Activated naive CD8-positive, alpha-beta T cell treated with anti-CD3 and anti-CD28 coated beads, Interleukin-2, amount 10 ng/mL, durations not matched to agents 7 days and 5 days (primary cell): ENCODE data around the gene UFSP1. TPM values are rescaled to one million over a fixed set of nuclear protein-coding genes. Genes with fewer than 3 reads are reported as not detected.
A peak's percentile ranks its signal among the peaks of the same experiment; 100 is the strongest.
"Not testable (repeated sequence)": the region's sequence is repeated elsewhere in the genome, so short reads cannot be mapped to it uniquely, and the experiment has no call there.

Experiments
- ATAC-seq: fragments of 150-1000 bp; cut with Tn5 transposase; one replicate; pipeline ENCODE4 v1.10.0; 2021; ENCODE audit warnings: low read depth, moderate library complexity
- POLR2A ChIA-PET: fragments of 350-600 bp; sonication (Branson Sonifier 250); formaldehyde crosslinking; loops from one replicate; lab custom pipeline; 2021; ENCODE audit warnings: antibody characterized with exemption; lab: Charles Lee
- DNase-seq: peaks from one replicate; pipeline ENCODE4 v3.0.0; 2021
- H3K27ac Mint-ChIP-seq: one replicate; pipeline ENCODE4 v1.8.0; 2022; ENCODE audit warnings: mild to moderate bottlenecking, mixed read lengths
- H3K27me3 Mint-ChIP-seq: one replicate; pipeline ENCODE4 v1.8.0; 2022; ENCODE audit warnings: mild to moderate bottlenecking, moderate library complexity, mixed read lengths
- H3K36me3 Mint-ChIP-seq: one replicate; pipeline ENCODE4 v1.8.0; 2021; ENCODE audit warnings: mild to moderate bottlenecking, mixed read lengths
- H3K4me1 Mint-ChIP-seq: one replicate; pipeline ENCODE4 v1.8.0; 2021; ENCODE audit warnings: mixed read lengths
- H3K4me3 Mint-ChIP-seq: one replicate; pipeline ENCODE4 v1.8.0; 2022; ENCODE audit warnings: mild to moderate bottlenecking, moderate library complexity, mixed read lengths
- H3K9me3 Mint-ChIP-seq: one replicate; pipeline ENCODE4 v1.8.0; 2021; ENCODE audit warnings: mixed read lengths
- total RNA-seq, 2 experiments: library from RNA; stranded (reverse); gene quantifications; one replicate each; pipeline ENCODE4 v1.2.3, GENCODE V29; 2021

UFSP1 gene
- 1 to 10 TPM; 3.0 to 4.7 TPM for total RNA-seq

- H3K4me1 Mint-ChIP-seq = peaks cover 40% of the 10 kb centered on the region
These were observed at the start of gene UFSP1 for GRCh38 chr7:100888988-100889750. Gene UFSP1, minus strand, starts transcription at chr7:100889715. Its CDS starts 444 bp downstream, at chr7:100889271.

GRCh38 chr7:100936167-100936566 is 46.7 kb upstream of the UFSP1 start:
- H3K4me3 Mint-ChIP-seq, POLR2A ChIA-PET, H3K4me1 Mint-ChIP-seq, H3K36me3 Mint-ChIP-seq, H3K27ac Mint-ChIP-seq, H3K27me3 Mint-ChIP-seq, ATAC-seq, DNase-seq, H3K9me3 Mint-ChIP-seq: not testable (repeated sequence)

More at GRCh38 chr7:100888988-100889750, at the start of gene UFSP1:
- peaks cover 31% of the 10 kb centered on the region for H3K36me3 Mint-ChIP-seq
- peaks cover 20% of the 10 kb centered on the region for H3K27me3 Mint-ChIP-seq
- ATAC-seq (peak; percentile 51), DNase-seq (no peak)
- no peaks in the 10 kb centered on the region for H3K9me3 Mint-ChIP-seq
- POLR2A ChIA-PET = interaction anchor here (0.7 to 6.3 kb wide), 12 partner anchors 13 to 452 kb away, joined by 3 to 176 read pairs (median 4); partner anchors contain the start of genes PLOD3, POP7, SLC12A9 and SRRT
- H3K27ac Mint-ChIP-seq = peak within 1 kb of the TSS; percentile 92
- H3K4me3 Mint-ChIP-seq = peak within 1 kb of the TSS; percentile 85

- H3K36me3 Mint-ChIP-seq, H3K9me3 Mint-ChIP-seq, POLR2A ChIA-PET, H3K27ac Mint-ChIP-seq, H3K4me1 Mint-ChIP-seq, H3K4me3 Mint-ChIP-seq, DNase-seq, H3K27me3 Mint-ChIP-seq, ATAC-seq: not testable (repeated sequence)
These were observed 45.9 kb upstream of the UFSP1 start for GRCh38 chr7:100935381-100935780.

GRCh38 chr7:100933734-100934133 is 44.2 kb upstream of the UFSP1 start:
- no peak for ATAC-seq
- DNase-seq = no peak
- Mint-ChIP-seq H3K36me3 (no peaks in the 10 kb centered on the region), H3K4me3 (no peak overlapping the region), H3K9me3 (peaks cover 2% of the 10 kb centered on the region), H3K27ac (no peak overlapping the region), H3K27me3 (peaks cover 2% of the 10 kb centered on the region), H3K4me1 (no peaks in the 10 kb centered on the region)
- POLR2A ChIA-PET = no interaction called here

- Mint-ChIP-seq H3K27me3 (peaks cover 2% of the 10 kb centered on the region), H3K36me3 (no peaks in the 10 kb centered on the region), H3K4me1 (no peaks in the 10 kb centered on the region), H3K9me3 (peaks cover 2% of the 10 kb centered on the region), H3K27ac (no peak overlapping the region), H3K4me3 (no peak overlapping the region)
- ATAC-seq (no peak), DNase-seq (no peak)
- POLR2A ChIA-PET = no interaction called here
These were observed 40.3 kb upstream of the UFSP1 start for GRCh38 chr7:100929808-100930174.

- H3K36me3 Mint-ChIP-seq, POLR2A ChIA-PET, H3K4me3 Mint-ChIP-seq, H3K27ac Mint-ChIP-seq, H3K9me3 Mint-ChIP-seq, ATAC-seq, H3K4me1 Mint-ChIP-seq, DNase-seq: not testable (repeated sequence)
- peaks cover 21% of the 10 kb centered on the region for H3K27me3 Mint-ChIP-seq
These were observed 34.1 kb upstream of the UFSP1 start for GRCh38 chr7:100923616-100924015.

GRCh38 chr7:100921039-100921438 is 31.5 kb upstream of the UFSP1 start:
- DNase-seq (no peak), ATAC-seq (no peak)
- Mint-ChIP-seq H3K4me3 (no peak overlapping the region), H3K9me3 (no peaks in the 10 kb centered on the region), H3K4me1 (no peaks in the 10 kb centered on the region), H3K27ac (no peak overlapping the region), H3K36me3 (no peaks in the 10 kb centered on the region), H3K27me3 (peaks cover 21% of the 10 kb centered on the region)
- POLR2A ChIA-PET = no interaction called here

GRCh38 chr7:100919779-100920437 is 30.4 kb upstream of the UFSP1 start:
- H3K4me1 Mint-ChIP-seq, H3K4me3 Mint-ChIP-seq, POLR2A ChIA-PET, ATAC-seq, H3K36me3 Mint-ChIP-seq, H3K27ac Mint-ChIP-seq, DNase-seq, H3K9me3 Mint-ChIP-seq: not testable (repeated sequence)
- H3K27me3 Mint-ChIP-seq = peaks cover 21% of the 10 kb centered on the region

- peaks cover 21% of the 10 kb centered on the region for H3K27me3 Mint-ChIP-seq
- H3K4me1 Mint-ChIP-seq, POLR2A ChIA-PET, H3K27ac Mint-ChIP-seq, DNase-seq, H3K4me3 Mint-ChIP-seq, H3K36me3 Mint-ChIP-seq, H3K9me3 Mint-ChIP-seq, ATAC-seq: not testable (repeated sequence)
These were observed 29.8 kb upstream of the UFSP1 start for GRCh38 chr7:100919335-100919734.

GRCh38 chr7:100914879-100915447 is 25.4 kb upstream of the UFSP1 start:
- Mint-ChIP-seq H3K4me3 (no peak overlapping the region), H3K27me3 (peaks cover 19% of the 10 kb centered on the region), H3K9me3 (no peaks in the 10 kb centered on the region), H3K4me1 (no peaks in the 10 kb centered on the region), H3K27ac (no peak overlapping the region), H3K36me3 (no peaks in the 10 kb centered on the region)
- POLR2A ChIA-PET = no interaction called here
- DNase-seq = no peak
- ATAC-seq = no peak

GRCh38 chr7:100914208-100914878 is 24.8 kb upstream of the UFSP1 start:
- H3K27me3 Mint-ChIP-seq = peaks cover 13% of the 10 kb centered on the region
- DNase-seq = no peak
- no peaks in the 10 kb centered on the region for H3K4me1 Mint-ChIP-seq
- no peaks in the 10 kb centered on the region for H3K9me3 Mint-ChIP-seq
- H3K36me3 Mint-ChIP-seq = no peaks in the 10 kb centered on the region
- H3K4me3 Mint-ChIP-seq = no peak overlapping the region
- POLR2A ChIA-PET = no interaction called here
- no peak for ATAC-seq
- H3K27ac Mint-ChIP-seq = no peak overlapping the region

GRCh38 chr7:100911484-100911883 is 22.0 kb upstream of the UFSP1 start:
- H3K36me3 Mint-ChIP-seq = no peaks in the 10 kb centered on the region
- no peaks in the 10 kb centered on the region for H3K4me1 Mint-ChIP-seq
- DNase-seq = no peak
- POLR2A ChIA-PET = no interaction called here
- ATAC-seq = no peak
- peaks cover 12% of the 10 kb centered on the region for H3K27me3 Mint-ChIP-seq
- H3K27ac Mint-ChIP-seq = no peak overlapping the region
- H3K9me3 Mint-ChIP-seq = peaks cover 1% of the 10 kb centered on the region
- no peak overlapping the region for H3K4me3 Mint-ChIP-seq

- not testable (repeated sequence) for H3K4me1 Mint-ChIP-seq, ATAC-seq, DNase-seq, H3K27ac Mint-ChIP-seq, H3K4me3 Mint-ChIP-seq, H3K36me3 Mint-ChIP-seq, H3K9me3 Mint-ChIP-seq
- POLR2A ChIA-PET = interaction anchor here (0.6 to 0.7 kb wide), 2 partner anchors 38 to 1352 kb away, joined by 3 read pairs; no protein-coding TSS in a partner anchor
- H3K27me3 Mint-ChIP-seq = peaks cover 12% of the 10 kb centered on the region
These were observed 20.9 kb upstream of the UFSP1 start for GRCh38 chr7:100910443-100910842.
